Stimulated activated CD4-positive, alpha-beta T cell treated with anti-CD3 and anti-CD28 coated beads, Interleukin-12 subunit alpha, Interleukin-12 subunit beta, amount 100 ng/mL, for 4 hours (primary cell): Measurements from ENCODE around the gene C1QTNF1.

Experiments
- DNase-seq: peaks from one replicate; pipeline ENCODE4 v3.0.0-alpha.2; 2020

C1QTNF1 gene

GRCh38 chr17:79097226-79098055 is 73.5 kb downstream of the C1QTNF1 start:
- no peak for DNase-seq

- DNase-seq, result no peak
Observed at GRCh38 chr17:79098282-79098867, 74.4 kb downstream of the C1QTNF1 start.
